CD4-positive, alpha-beta T cell (primary cell): Measurements from ENCODE around the gene CXorf66. TPM values are rescaled to one million over a fixed set of nuclear protein-coding genes. Genes with fewer than 3 reads are reported as not detected.
"Not testable (repeated sequence)": the region's sequence is repeated elsewhere in the genome, so short reads cannot be mapped to it uniquely, and the experiment has no call there.

Experiments
- ATAC-seq: fragments of 200-7000 bp; cut with Tn5 transposase; one replicate; pipeline ENCODE4 v1.10.0; 2022; ENCODE audit warnings: mild to moderate bottlenecking; ENCODE audit not compliant: poor library complexity
- CTCF ChIA-PET: fragments of 350-600 bp; sonication (Branson Sonifier 250); formaldehyde crosslinking; loops from one replicate; lab custom pipeline; 2021; ENCODE audit warnings: antibody characterized with exemption, inconsistent platforms; lab: Charles Lee
- POLR2A ChIA-PET: fragments of 350-600 bp; sonication (Branson Sonifier 250); formaldehyde crosslinking; loops from one replicate; lab custom pipeline; 2021; ENCODE audit warnings: antibody characterized with exemption, inconsistent platforms; lab: Charles Lee
- DNase-seq, 14 experiments: peaks; one replicate each; pipeline ENCODE4 v3.0.0-alpha.2; 2013 to 2020; ENCODE audit warnings: mixed read lengths in 2 of 14
- H3K27ac ChIP-seq, 2 donors: one replicate each; pipeline versions ENCODE4 v1.5.1 to v1.7.0; 2013; ENCODE audit warnings: low read length in 2 of 2, low read depth in 1 of 2, mild to moderate bottlenecking in 1 of 2
- H3K27me3 ChIP-seq, 2 experiments: 1 replicate in 1 of 2; 2 replicates in 1 of 2; pipeline versions ENCODE4 v1.6.1 to v1.7.0; 2013; ENCODE audit warnings: low read length in 2 of 2, control low read depth in 1 of 2, mild to moderate bottlenecking in 1 of 2, moderate library complexity in 1 of 2; ENCODE audit not compliant: insufficient read depth in 2 of 2, control insufficient read depth in 1 of 2
- H3K36me3 ChIP-seq: one replicate; pipeline ENCODE4 v1.6.1; 2013; ENCODE audit warnings: low read length, control low read depth; ENCODE audit not compliant: insufficient read depth
- H3K4me1 ChIP-seq: one replicate; pipeline ENCODE4 v1.6.1; 2013; ENCODE audit warnings: low read length, control low read depth; ENCODE audit not compliant: insufficient read depth
- H3K4me3 ChIP-seq: one replicate; pipeline ENCODE4 v1.5.1; 2013; ENCODE audit warnings: mild to moderate bottlenecking, low read length, moderate library complexity
- H3K9me3 ChIP-seq, 2 experiments: 1 replicate in 1 of 2; 2 replicates in 1 of 2; pipeline versions ENCODE4 v1.6.1 to v1.7.0; 2013; ENCODE audit warnings: low read length in 2 of 2, mild to moderate bottlenecking in 2 of 2, control low read depth in 1 of 2, moderate library complexity in 1 of 2; ENCODE audit not compliant: control insufficient read depth in 1 of 2, insufficient read depth in 1 of 2
- H3K27ac Mint-ChIP-seq: one replicate; pipeline ENCODE4 v1.8.0; 2020; ENCODE audit warnings: mixed read lengths
- H3K27me3 Mint-ChIP-seq: one replicate; pipeline ENCODE4 v1.8.0; 2021; ENCODE audit warnings: mixed read lengths
- H3K36me3 Mint-ChIP-seq: one replicate; pipeline ENCODE4 v1.8.0; 2021; ENCODE audit warnings: low read depth, mixed read lengths
- H3K4me1 Mint-ChIP-seq: one replicate; pipeline ENCODE4 v1.8.0; 2021; ENCODE audit warnings: low read depth, mixed read lengths
- H3K4me3 Mint-ChIP-seq: one replicate; pipeline ENCODE4 v1.8.0; 2020; ENCODE audit warnings: mild to moderate bottlenecking, mixed read lengths
- H3K9me3 Mint-ChIP-seq: one replicate; pipeline ENCODE4 v1.8.0; 2020; ENCODE audit warnings: mixed read lengths
- CTCF ChIP-seq: fragments of 200-600 bp; IDR thresholded peaks from one replicate; pipeline ENCODE4 v1.8.0; 2022; ENCODE audit warnings: antibody characterized with exemption, mild to moderate bottlenecking
- intact Hi-C, 2 experiments: fragments of 100-400 bp; cut with DNase I in 1 of 2; cut with micrococcal nuclease in 1 of 2; formaldehyde crosslinking; loops; one replicate each; pipeline versions ENCODE4 v1.15.1 to v1.9.0; 2023 to 2025; cut with DNase I, micrococcal nuclease
- total RNA-seq, 174 experiments: library from RNA in 2 of 174; stranded (reverse) in 2 of 174; gene quantifications; one replicate each; pipeline ENCODE4 v1.2.3 and lab custom pipeline; 2021 to 2026

CXorf66 gene
- total RNA-seq, 2 experiments from 2014 or later: not detected

DNA sequence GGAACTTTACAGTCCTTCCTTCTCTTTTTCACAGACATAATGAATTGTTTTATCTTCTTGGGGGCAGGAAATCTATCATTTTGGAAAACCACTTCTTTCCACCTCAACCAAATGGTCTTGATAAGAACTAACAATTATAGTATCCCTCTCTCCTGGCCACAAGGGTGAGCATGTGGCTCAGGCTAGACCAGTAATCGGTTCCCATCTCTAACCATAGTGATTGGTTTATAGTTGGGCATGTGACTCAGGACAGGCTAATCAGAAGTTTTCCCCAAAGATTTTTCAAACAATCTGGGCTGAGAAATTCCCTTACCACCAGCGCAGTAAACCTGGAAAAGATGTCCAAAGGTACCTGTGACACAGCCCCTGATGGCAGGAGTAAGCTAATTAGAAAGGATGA lies 4.0 kb upstream of the CXorf66 start:
- no peaks in the 10 kb centered on the region for H3K9me3 Mint-ChIP-seq
- CTCF ChIA-PET: no interaction called here
- H3K4me1 Mint-ChIP-seq: no peaks in the 10 kb centered on the region
- Histone ChIP-seq H3K4me3 (no peak overlapping the region), H3K27ac (no peak overlapping the region), H3K9me3 (no peaks in the 10 kb centered on the region), H3K4me1 (no peaks in the 10 kb centered on the region), H3K27me3 (peaks cover 0 to 3% of the 10 kb centered on the region in 2 experiments), H3K36me3 (no peaks in the 10 kb centered on the region)
- no peaks in the 10 kb centered on the region for H3K36me3 Mint-ChIP-seq
- H3K27me3 Mint-ChIP-seq: peaks cover 20% of the 10 kb centered on the region
- H3K27ac Mint-ChIP-seq: no peak overlapping the region
- TF ChIP-seq CTCF: no peak
- H3K4me3 Mint-ChIP-seq: no peak overlapping the region
- intact Hi-C loops: no loop called here
- no peak for ATAC-seq
- POLR2A ChIA-PET: no interaction called here
- DNase-seq: no peak

- CTCF ChIA-PET: no interaction called here
- Mint-ChIP-seq H3K4me1 (no peaks in the 10 kb centered on the region), H3K27me3 (peaks cover 20% of the 10 kb centered on the region), H3K27ac (no peak overlapping the region), H3K4me3 (no peak overlapping the region), H3K9me3 (no peaks in the 10 kb centered on the region), H3K36me3 (no peaks in the 10 kb centered on the region)
- POLR2A ChIA-PET: no interaction called here
- ATAC-seq (no peak), DNase-seq (no peak)
- Histone ChIP-seq H3K27me3 (peaks cover 0 to 3% of the 10 kb centered on the region in 2 experiments), H3K4me1 (no peaks in the 10 kb centered on the region), H3K9me3 (no peaks in the 10 kb centered on the region), H3K27ac (no peak overlapping the region), H3K36me3 (no peaks in the 10 kb centered on the region), H3K4me3 (no peak overlapping the region)
- intact Hi-C loops: no loop called here
- no peak for TF ChIP-seq CTCF
Measured at GRCh38 chrX:139967750-139968149, 2.4 kb upstream of the CXorf66 start.

DNA sequence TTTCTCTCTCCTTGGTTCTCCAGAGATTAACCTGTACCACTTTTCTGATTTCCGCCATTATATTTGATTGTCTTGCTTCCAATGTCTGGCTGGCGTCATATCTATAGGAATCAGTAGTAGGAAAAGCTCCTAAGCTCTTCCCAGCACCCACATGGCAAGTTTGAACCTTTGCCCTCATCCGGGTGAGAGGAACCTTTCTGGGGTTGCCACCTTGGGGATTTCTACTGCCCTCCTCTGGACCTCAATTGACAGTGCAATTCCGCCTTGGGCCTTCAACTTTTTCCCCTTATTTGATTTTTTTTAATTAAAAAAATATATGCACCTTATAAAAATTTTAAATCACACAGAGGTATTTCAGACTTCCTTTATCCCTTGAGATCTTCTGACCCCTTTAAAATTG lies 2.0 kb upstream of the CXorf66 start:
- Histone ChIP-seq H3K36me3 (no peaks in the 10 kb centered on the region), H3K4me1 (no peaks in the 10 kb centered on the region), H3K9me3 (no peaks in the 10 kb centered on the region), H3K4me3 (no peak overlapping the region), H3K27ac (no peak overlapping the region), H3K27me3 (peaks cover 0 to 3% of the 10 kb centered on the region in 2 experiments)
- H3K36me3 Mint-ChIP-seq: no peaks in the 10 kb centered on the region
- CTCF ChIA-PET: no interaction called here
- H3K4me1 Mint-ChIP-seq: no peaks in the 10 kb centered on the region
- intact Hi-C loops: no loop called here
- TF ChIP-seq CTCF: no peak
- H3K27me3 Mint-ChIP-seq: peaks cover 20% of the 10 kb centered on the region
- POLR2A ChIA-PET: no interaction called here
- DNase-seq (peak in 1 of 14 experiments; percentile 1), ATAC-seq (no peak)
- H3K4me3 Mint-ChIP-seq: no peak overlapping the region
- H3K27ac Mint-ChIP-seq: no peak overlapping the region
- no peaks in the 10 kb centered on the region for H3K9me3 Mint-ChIP-seq

DNA sequence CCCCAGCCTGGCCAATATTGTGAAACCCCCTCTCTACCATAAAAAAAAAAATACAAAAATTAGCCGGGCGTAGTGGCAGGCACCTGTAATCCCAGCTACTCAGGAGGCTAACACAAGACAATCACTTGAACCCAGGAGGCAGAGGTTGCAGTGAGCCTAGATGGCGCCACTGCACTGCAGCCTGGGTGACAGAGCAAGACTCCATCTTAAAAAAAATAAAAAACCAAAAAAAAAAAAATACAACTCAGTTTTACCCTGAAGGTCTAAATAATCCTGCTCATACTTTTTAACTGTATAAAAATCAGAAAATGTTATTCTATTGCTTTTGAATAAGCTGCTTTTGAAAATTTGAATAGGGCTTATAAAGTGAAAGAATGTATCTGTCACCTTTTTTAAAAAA lies 838 bp upstream of the CXorf66 start:
- H3K4me3 Mint-ChIP-seq, CTCF ChIA-PET, H3K36me3 ChIP-seq, intact Hi-C loops, H3K27me3 ChIP-seq, H3K4me1 ChIP-seq, H3K27ac ChIP-seq, H3K27ac Mint-ChIP-seq, H3K4me3 ChIP-seq, H3K36me3 Mint-ChIP-seq, POLR2A ChIA-PET, H3K9me3 Mint-ChIP-seq, H3K9me3 ChIP-seq, ATAC-seq, H3K4me1 Mint-ChIP-seq: not testable (repeated sequence)
- H3K27me3 Mint-ChIP-seq: peaks cover 18% of the 10 kb centered on the region
- DNase-seq: peak in 2 of 14 experiments; percentile 2 to 6

GRCh38 chrX:139961091-139961490 lies 4.2 kb downstream of the CXorf66 start:
- POLR2A ChIA-PET, H3K36me3 Mint-ChIP-seq, DNase-seq, CTCF ChIA-PET, H3K27ac ChIP-seq, H3K36me3 ChIP-seq, H3K27me3 ChIP-seq, H3K4me1 ChIP-seq, H3K9me3 ChIP-seq, H3K4me3 ChIP-seq, H3K27me3 Mint-ChIP-seq, H3K4me1 Mint-ChIP-seq, H3K4me3 Mint-ChIP-seq, H3K9me3 Mint-ChIP-seq, H3K27ac Mint-ChIP-seq, ATAC-seq, intact Hi-C loops: not testable (repeated sequence)
